Brain microvascular endothelial cell (primary cell): ENCODE data around the gene SLC5A3.

ENCODE experiments used
- DNase-seq: peaks from one replicate; pipeline ENCODE4 v3.0.0-alpha.2; 2020
- H3K27ac ChIP-seq: fragments of 250-450 bp; sonication (Bioruptor Pico); 2 replicates; pipeline ENCODE4 v1.5.1; 2020; ENCODE audit warnings: mild to moderate bottlenecking, moderate library complexity
- H3K27me3 ChIP-seq: fragments of 250-450 bp; sonication (Bioruptor Pico); replicated peaks from 2 replicates; pipeline ENCODE4 v1.5.1; 2020; ENCODE audit warnings: mild to moderate bottlenecking
- H3K36me3 ChIP-seq: fragments of 250-450 bp; sonication (Bioruptor Pico); replicated peaks from 2 replicates; pipeline ENCODE4 v1.5.1; 2020; ENCODE audit warnings: mild to moderate bottlenecking
- H3K4me3 ChIP-seq: 2 replicates; pipeline ENCODE4 v1.5.1; 2011; ENCODE audit warnings: low read depth, mild to moderate bottlenecking, control low read depth, low read length, moderate library complexity
- in situ Hi-C: cut with HindIII; loops from 2 replicates; pipeline ENCODE4 v1.10.0; 2017; ENCODE audit warnings: low sequenced_read_pairs, low pct_ligation_motif_present
- TF ChIP-seq, protein P1 (sequence below): IDR thresholded peaks from 2 replicates; pipeline ENCODE4 v1.5.1; 2011; ENCODE audit warnings: low read depth, mild to moderate bottlenecking, moderate library complexity, low read length, control low read depth, inconsistent platforms; ENCODE audit errors: missing control alignments

SLC5A3 gene

DNA sequence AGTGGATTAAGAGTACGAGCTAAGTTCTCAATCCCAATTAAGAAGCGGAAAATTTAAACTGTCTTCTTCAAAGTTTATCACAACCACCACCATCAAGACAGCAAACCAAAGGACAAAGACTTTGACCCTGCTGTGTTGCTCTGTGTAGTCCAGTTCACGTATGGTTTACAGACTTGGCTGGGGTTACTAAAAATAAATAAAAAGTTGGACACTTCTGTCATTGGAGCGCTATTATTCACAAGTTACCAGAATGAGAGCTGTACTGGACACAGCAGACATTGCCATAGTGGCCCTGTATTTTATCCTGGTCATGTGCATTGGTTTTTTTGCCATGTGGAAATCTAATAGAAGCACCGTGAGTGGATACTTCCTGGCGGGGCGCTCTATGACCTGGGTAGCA lies 21.6 kb downstream of the SLC5A3 start:
- H3K27ac ChIP-seq: no peak overlapping the region
- H3K27me3 ChIP-seq: no peaks in the 10 kb centered on the region
- TF ChIP-seq, protein P1, sequence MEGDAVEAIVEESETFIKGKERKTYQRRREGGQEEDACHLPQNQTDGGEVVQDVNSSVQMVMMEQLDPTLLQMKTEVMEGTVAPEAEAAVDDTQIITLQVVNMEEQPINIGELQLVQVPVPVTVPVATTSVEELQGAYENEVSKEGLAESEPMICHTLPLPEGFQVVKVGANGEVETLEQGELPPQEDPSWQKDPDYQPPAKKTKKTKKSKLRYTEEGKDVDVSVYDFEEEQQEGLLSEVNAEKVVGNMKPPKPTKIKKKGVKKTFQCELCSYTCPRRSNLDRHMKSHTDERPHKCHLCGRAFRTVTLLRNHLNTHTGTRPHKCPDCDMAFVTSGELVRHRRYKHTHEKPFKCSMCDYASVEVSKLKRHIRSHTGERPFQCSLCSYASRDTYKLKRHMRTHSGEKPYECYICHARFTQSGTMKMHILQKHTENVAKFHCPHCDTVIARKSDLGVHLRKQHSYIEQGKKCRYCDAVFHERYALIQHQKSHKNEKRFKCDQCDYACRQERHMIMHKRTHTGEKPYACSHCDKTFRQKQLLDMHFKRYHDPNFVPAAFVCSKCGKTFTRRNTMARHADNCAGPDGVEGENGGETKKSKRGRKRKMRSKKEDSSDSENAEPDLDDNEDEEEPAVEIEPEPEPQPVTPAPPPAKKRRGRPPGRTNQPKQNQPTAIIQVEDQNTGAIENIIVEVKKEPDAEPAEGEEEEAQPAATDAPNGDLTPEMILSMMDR: no peak
- in situ Hi-C loops: no loop called here
- DNase-seq: no peak
- no peak overlapping the region for H3K4me3 ChIP-seq
- H3K36me3 ChIP-seq: no peaks in the 10 kb centered on the region

DNA sequence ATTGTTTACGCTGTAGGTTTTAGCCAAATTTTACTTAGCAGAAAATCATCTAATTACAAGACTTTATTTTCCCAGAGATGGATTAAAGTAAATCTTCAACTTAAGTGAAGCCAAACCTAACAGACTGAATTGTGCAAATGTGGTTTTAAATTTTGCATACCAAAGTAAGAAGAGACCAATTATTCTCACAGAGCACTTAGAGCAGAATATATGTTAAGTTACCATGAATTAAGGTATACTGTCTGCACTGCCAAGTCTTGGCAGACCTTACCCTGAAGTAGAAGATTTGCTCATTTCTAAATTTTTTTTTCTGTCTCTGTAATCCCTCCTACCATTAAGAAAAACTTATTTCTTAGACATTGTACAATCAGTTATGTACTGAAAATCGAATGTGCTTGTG lies 24.1 kb downstream of the SLC5A3 start:
- Histone ChIP-seq H3K27me3 (no peaks in the 10 kb centered on the region), H3K36me3 (no peaks in the 10 kb centered on the region), H3K4me3 (no peak overlapping the region), H3K27ac (no peak overlapping the region)
- in situ Hi-C loops: no loop called here
- DNase-seq: no peak
- TF ChIP-seq, protein P1: no peak

DNA sequence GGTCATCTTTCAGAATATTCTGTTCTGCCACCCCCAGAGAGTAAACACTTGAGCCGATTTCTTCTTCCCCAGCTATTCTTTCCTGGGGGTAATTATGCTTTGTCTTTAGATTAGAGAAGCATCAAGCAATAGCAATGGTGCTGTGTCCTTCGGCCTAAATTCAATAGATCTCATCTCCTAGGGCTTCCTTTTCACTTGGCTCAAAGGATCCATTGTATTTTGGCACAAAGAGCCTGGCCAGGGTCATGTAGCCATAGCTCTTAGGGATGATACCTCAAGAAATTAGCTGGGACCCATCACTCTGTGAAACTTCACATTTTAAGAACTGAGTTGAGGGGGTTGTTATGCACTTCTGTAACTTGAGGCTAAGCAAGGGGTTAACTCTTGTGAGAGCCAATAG lies 27.0 kb downstream of the SLC5A3 start:
- DNase-seq: no peak
- Histone ChIP-seq H3K36me3 (no peaks in the 10 kb centered on the region), H3K4me3 (no peak overlapping the region), H3K27me3 (no peaks in the 10 kb centered on the region), H3K27ac (no peak overlapping the region)
- TF ChIP-seq, protein P1: no peak
- in situ Hi-C loops: no loop called here

DNA sequence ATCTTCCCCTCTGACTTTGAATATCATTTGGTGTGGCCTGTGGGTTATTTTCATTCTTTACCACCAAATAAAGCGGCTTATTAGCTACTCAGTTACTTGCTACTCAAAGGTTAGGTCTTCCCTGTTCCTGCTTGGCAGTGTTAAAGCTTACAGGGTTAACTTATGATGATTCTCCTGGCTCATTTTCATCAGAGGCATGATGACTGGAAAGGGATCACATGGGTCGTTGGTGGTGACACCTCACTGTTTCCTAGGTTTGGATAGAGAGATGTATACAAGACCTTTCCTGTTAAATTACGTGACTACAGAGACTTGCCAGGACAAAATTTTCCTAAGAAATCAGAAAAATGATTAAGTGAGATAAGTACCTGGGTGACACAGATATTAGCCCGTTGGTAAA lies 27.4 kb downstream of the SLC5A3 start:
- TF ChIP-seq, protein P1: no peak
- in situ Hi-C loops: no loop called here
- H3K27me3 ChIP-seq: no peaks in the 10 kb centered on the region
- no peak overlapping the region for H3K4me3 ChIP-seq
- H3K27ac ChIP-seq: no peak overlapping the region
- no peaks in the 10 kb centered on the region for H3K36me3 ChIP-seq
- no peak for DNase-seq

DNA sequence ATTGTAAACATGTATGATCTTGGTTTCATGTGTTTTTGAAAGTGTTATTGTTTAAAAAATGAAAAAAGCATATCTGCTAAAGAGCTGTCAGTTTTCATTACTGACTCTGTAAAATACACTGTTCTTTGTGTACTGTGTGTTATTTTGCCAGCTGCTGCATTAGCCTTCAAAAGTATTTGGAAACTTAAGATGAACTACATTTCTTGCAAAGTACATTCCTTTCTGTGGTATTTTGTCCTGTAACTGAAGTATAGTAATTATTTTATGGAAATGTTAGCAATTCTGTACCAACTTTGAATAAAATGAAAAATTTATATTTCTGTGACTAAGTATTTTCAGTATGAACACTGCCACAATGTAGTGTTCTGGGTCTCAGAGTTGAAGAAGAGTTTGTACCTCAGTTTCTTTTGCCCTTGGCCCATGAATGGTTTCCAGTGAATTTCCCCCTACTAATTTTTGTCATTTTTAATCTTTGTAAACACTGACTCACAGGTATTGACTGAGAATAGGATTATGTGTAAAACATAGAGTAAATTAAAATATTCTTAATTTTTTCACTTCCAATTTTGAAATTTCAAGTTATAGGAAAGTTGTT lies 32.7 kb downstream of the SLC5A3 start:
- no peaks in the 10 kb centered on the region for H3K36me3 ChIP-seq
- no peak for DNase-seq
- in situ Hi-C loops: no loop called here
- no peak overlapping the region for H3K4me3 ChIP-seq
- TF ChIP-seq, protein P1: no peak
- no peak overlapping the region for H3K27ac ChIP-seq
- no peaks in the 10 kb centered on the region for H3K27me3 ChIP-seq

DNA sequence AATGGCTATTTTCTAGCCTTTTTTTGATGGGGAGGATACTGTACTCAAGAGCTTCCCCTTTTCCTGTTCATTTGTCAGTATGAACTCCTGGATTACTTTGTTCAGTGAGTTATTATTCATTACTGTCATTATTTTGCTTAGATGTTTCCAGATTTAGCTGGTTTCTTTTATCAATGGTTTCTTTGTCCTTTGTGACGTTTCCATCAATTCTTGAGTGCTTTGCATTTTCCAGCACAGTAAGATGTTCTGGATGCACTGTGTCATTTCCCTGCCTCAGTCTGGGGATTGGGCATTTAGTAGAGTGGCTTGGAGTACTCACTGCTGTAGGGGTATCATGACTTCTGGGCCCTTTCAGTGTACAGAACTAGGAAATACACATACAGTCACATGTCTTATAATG lies 34.2 kb downstream of the SLC5A3 start:
- in situ Hi-C loops: no loop called here
- Histone ChIP-seq H3K36me3 (no peaks in the 10 kb centered on the region), H3K4me3 (no peak overlapping the region), H3K27me3 (no peaks in the 10 kb centered on the region), H3K27ac (no peak overlapping the region)
- DNase-seq: no peak
- TF ChIP-seq, protein P1: no peak
